ENCODE results near the gene PCDHA13.
"Not testable (repeated sequence)": the region's sequence is repeated elsewhere in the genome, so short reads cannot be mapped to it uniquely, and the experiment has no call there.

The PCDHA13 gene

GRCh38 chr5:140875085-140876065, 6.5 kb upstream of the PCDHA13 start, which contains the start of gene PCDHA12:
Gene PCDHA12, plus strand, starts transcription at chr5:140875308. Its CDS starts 165 bp downstream, at chr5:140875473.
- Histone ChIP-seq H3K9me3 (no peaks in the 10 kb centered on the region), H3K4me3 (ENCODE audit: low read depth, low read length) (no peak within 1 kb of the TSS), H3K4me1 (no peaks in the 10 kb centered on the region), H3K27me3 (no peaks in the 10 kb centered on the region), H3K36me3 (peaks cover 7% of the 10 kb centered on the region)
- no peak for DNase-seq
- TF ChIP-seq CTCF (IDR thresholded peaks at IDR 0.05; ENCODE audit: low read depth, low read length) = 0 out of 2 replicates have a peak, but pooled peaks have one; percentile 25

GRCh38 chr5:140876541-140877261, 5.2 kb upstream of the PCDHA13 start:
- not testable (repeated sequence) for H3K4me1 ChIP-seq; H3K9me3 ChIP-seq; H3K36me3 ChIP-seq; H3K4me3 ChIP-seq (ENCODE audit: low read depth, low read length); H3K27me3 ChIP-seq; DNase-seq

GRCh38 chr5:140877262-140877581, 4.7 kb upstream of the PCDHA13 start:
- H3K27me3 ChIP-seq = no peaks in the 10 kb centered on the region
- no peaks in the 10 kb centered on the region for H3K9me3 ChIP-seq
- H3K4me1 ChIP-seq = no peaks in the 10 kb centered on the region
- TF ChIP-seq CTCF (IDR thresholded peaks at IDR 0.05; ENCODE audit: low read depth, low read length) = no peak
- H3K4me3 ChIP-seq (ENCODE audit: low read depth, low read length) = no peak overlapping the region
- peaks cover 7% of the 10 kb centered on the region; the same call in 1 of the 2 replicates for H3K36me3 ChIP-seq
- no peak for DNase-seq

GRCh38 chr5:140882591-140882899, 621 bp downstream of the PCDHA13 start:
- Histone ChIP-seq H3K4me3 (ENCODE audit: low read depth, low read length) (no peak overlapping the region), H3K27me3 (no peaks in the 10 kb centered on the region), H3K4me1 (no peaks in the 10 kb centered on the region), H3K9me3 (no peaks in the 10 kb centered on the region), H3K36me3 (no peaks in the 10 kb centered on the region)
- peak; percentile 78 for DNase-seq
- TF ChIP-seq CTCF (IDR thresholded peaks at IDR 0.05; ENCODE audit: low read depth, low read length) = peak; percentile 81

- no peak for DNase-seq
- TF ChIP-seq CTCF (IDR thresholded peaks at IDR 0.05; ENCODE audit: low read depth, low read length) = no peak
Measured at GRCh38 chr5:140883373-140883772, 1.4 kb downstream of the PCDHA13 start.

GRCh38 chr5:140883927-140884697, 2.2 kb downstream of the PCDHA13 start:
- Histone ChIP-seq H3K36me3 (no peaks in the 10 kb centered on the region), H3K4me1 (no peaks in the 10 kb centered on the region), H3K9me3 (no peaks in the 10 kb centered on the region), H3K27me3 (no peaks in the 10 kb centered on the region), H3K4me3 (ENCODE audit: low read depth, low read length) (no peak overlapping the region)
- no peak for TF ChIP-seq CTCF (IDR thresholded peaks at IDR 0.05; ENCODE audit: low read depth, low read length)
- DNase-seq = no peak

More at GRCh38 chr5:140883373-140883772, 1.4 kb downstream of the PCDHA13 start:
- no peaks in the 10 kb centered on the region for H3K27me3 ChIP-seq
- H3K4me1 ChIP-seq = no peaks in the 10 kb centered on the region
- H3K36me3 ChIP-seq = no peaks in the 10 kb centered on the region
- H3K4me3 ChIP-seq (ENCODE audit: low read depth, low read length) = no peak overlapping the region
- no peaks in the 10 kb centered on the region for H3K9me3 ChIP-seq

Data from BE2C (cell line).